IMR-90 (cell line): ENCODE measurements around the gene ARHGAP15. TPM values are rescaled to one million over a fixed set of nuclear protein-coding genes. Genes with fewer than 3 reads are reported as not detected.

ENCODE experiments used
- ATAC-seq: fragments of 200-7000 bp; cut with Tn5 transposase; 2 replicates; pipeline ENCODE4 v1.9.1; 2020; ENCODE audit warnings: low read depth, mild to moderate bottlenecking, moderate library complexity
- BruUV-seq: library from RNA; stranded (reverse); fragments of 400-500 nt; replicated peaks from 2 replicates; lab custom pipeline; 2021; lab: Mats Ljungman, UMichigan
- CTCF ChIA-PET: fragments of 300-600 bp; formaldehyde crosslinking; extraction: SDS; loops from one replicate; lab custom pipeline; 2021; ENCODE audit warnings: antibody characterized with exemption; lab: Yijun Ruan, JAX
- POLR2A ChIA-PET: fragments of 300-600 bp; sonication (Branson Sonifier 250); formaldehyde crosslinking; loops from one replicate; lab custom pipeline; 2022; ENCODE audit warnings: antibody characterized with exemption; ENCODE audit not compliant: unreplicated experiment; lab: Charles Lee
- DNase-seq: peaks from one replicate; pipeline ENCODE4 v3.0.0; 2013
- H2AFZ ChIP-seq: replicated peaks from 2 replicates; pipeline ENCODE3; 2013; ENCODE audit warnings: low read length, mild to moderate bottlenecking; ENCODE audit not compliant: poor library complexity
- H2AK5ac ChIP-seq: 2 replicates; pipeline ENCODE4 v1.6.1; 2013; ENCODE audit warnings: low read depth, low read length, inconsistent platforms
- H2AK9ac ChIP-seq: replicated peaks from 2 replicates; pipeline ENCODE3; 2013; ENCODE audit warnings: mild to moderate bottlenecking, low read depth, low read length, moderate library complexity; ENCODE audit not compliant: poor library complexity
- H2BK120ac ChIP-seq: 2 replicates; pipeline ENCODE4 v1.6.1; 2013; ENCODE audit warnings: low read depth, low read length, inconsistent platforms
- H2BK15ac ChIP-seq: 3 replicates; pipeline ENCODE4 v1.6.1; 2013; ENCODE audit warnings: low read depth, low read length, inconsistent platforms
- H2BK20ac ChIP-seq: 2 replicates; pipeline ENCODE4 v1.6.1; 2013; ENCODE audit warnings: low read depth, mild to moderate bottlenecking, inconsistent platforms, low read length, moderate library complexity
- H2BK5ac ChIP-seq: 2 replicates; pipeline ENCODE4 v1.6.1; 2013; ENCODE audit warnings: mild to moderate bottlenecking, low read depth, low read length, inconsistent platforms; ENCODE audit not compliant: poor library complexity, severe bottlenecking
- H3K14ac ChIP-seq: replicated peaks from 2 replicates; pipeline ENCODE4 v1.6.1; 2013; ENCODE audit warnings: low read depth, low read length, inconsistent platforms
- H3K18ac ChIP-seq: 2 replicates; pipeline ENCODE4 v1.6.1; 2013; ENCODE audit warnings: low read depth, low read length, control low read depth
- H3K23ac ChIP-seq: 2 replicates; pipeline ENCODE4 v1.6.1; 2013; ENCODE audit warnings: low read depth, low read length, inconsistent platforms
- H3K27ac ChIP-seq: 2 replicates; pipeline ENCODE4 v1.5.1; 2013; ENCODE audit warnings: mild to moderate bottlenecking, control low read depth, low read length; ENCODE audit not compliant: insufficient read depth
- H3K27me3 ChIP-seq: 2 replicates; pipeline ENCODE4 v1.6.1; 2013; ENCODE audit warnings: low read length; ENCODE audit not compliant: control insufficient read depth, insufficient read depth
- H3K36me3 ChIP-seq: 2 replicates; pipeline ENCODE4 v1.6.1; 2013; ENCODE audit warnings: low read length, mixed read lengths; ENCODE audit not compliant: control insufficient read depth, insufficient read depth
- H3K4ac ChIP-seq: 2 replicates; pipeline ENCODE4 v1.6.1; 2013; ENCODE audit warnings: low read depth, low read length, inconsistent platforms
- H3K4me1 ChIP-seq: 2 replicates; pipeline ENCODE4 v1.6.1; 2013; ENCODE audit warnings: low read length, mixed read lengths; ENCODE audit not compliant: control insufficient read depth, insufficient read depth
- H3K4me2 ChIP-seq: 2 replicates; pipeline ENCODE4 v1.6.1; 2013; ENCODE audit warnings: low read depth, mild to moderate bottlenecking, control low read depth, low read length, moderate library complexity
- H3K4me3 ChIP-seq: 2 replicates; pipeline ENCODE4 v1.5.1; 2013; ENCODE audit warnings: low read depth, mild to moderate bottlenecking, control low read depth, low read length, moderate library complexity; ENCODE audit not compliant: insufficient read depth
- H3K56ac ChIP-seq: 2 replicates; pipeline ENCODE4 v1.6.1; 2013; ENCODE audit warnings: low read length, inconsistent platforms; ENCODE audit not compliant: insufficient read depth; ENCODE audit errors: extremely low read depth
- H3K79me1 ChIP-seq, 2 experiments: 2 replicates each; pipeline ENCODE4 v1.6.1; 2013; ENCODE audit warnings: low read length in 2 of 2, inconsistent platforms in 1 of 2, low read depth in 1 of 2
- H3K9ac ChIP-seq: 2 replicates; pipeline ENCODE4 v1.6.1; 2013; ENCODE audit warnings: low read depth, low read length, control low read depth
- H3K9me1 ChIP-seq: 2 replicates; pipeline ENCODE4 v1.6.1; 2013; ENCODE audit warnings: low read length, inconsistent platforms; ENCODE audit not compliant: insufficient read depth
- H3K9me3 ChIP-seq: 2 replicates; pipeline ENCODE4 v1.6.1; 2013; ENCODE audit warnings: low read length; ENCODE audit not compliant: control insufficient read depth, insufficient read depth
- H4K20me1 ChIP-seq: 2 replicates; pipeline ENCODE4 v1.6.1; 2013; ENCODE audit warnings: low read length, inconsistent platforms; ENCODE audit not compliant: insufficient read depth
- H4K5ac ChIP-seq: 2 replicates; pipeline ENCODE4 v1.6.1; 2013; ENCODE audit warnings: mild to moderate bottlenecking, low read depth, low read length, control low read depth
- H4K8ac ChIP-seq, 2 experiments: 2 replicates each; pipeline ENCODE4 v1.6.1; 2013; ENCODE audit warnings: low read depth in 2 of 2, low read length in 2 of 2, control low read depth in 1 of 2, inconsistent platforms in 1 of 2
- H4K91ac ChIP-seq: 2 replicates; pipeline ENCODE4 v1.6.1; 2013; ENCODE audit warnings: low read depth, low read length, inconsistent platforms; ENCODE audit not compliant: insufficient read depth
- BHLHE40 ChIP-seq: fragments of 150-350 bp; IDR thresholded peaks from 2 replicates; pipeline ENCODE4 v1.6.1; 2016; ENCODE audit warnings: mild to moderate bottlenecking, low read depth, low read length
- CEBPB ChIP-seq: IDR thresholded peaks from 2 replicates; pipeline ENCODE4 v1.6.1; 2012; ENCODE audit warnings: low read depth, low read length, improper control_type of control experiment
- CHD1 ChIP-seq: IDR thresholded peaks from 2 replicates; pipeline ENCODE4 v1.6.1; 2012; ENCODE audit warnings: low read depth, low read length, improper control_type of control experiment
- FOS ChIP-seq: fragments of 150-350 bp; IDR thresholded peaks from 2 replicates; pipeline ENCODE4 v1.6.1; 2016; ENCODE audit warnings: low read depth, low read length
- MAFK ChIP-seq: IDR thresholded peaks from 2 replicates; pipeline ENCODE4 v1.6.1; 2012; ENCODE audit warnings: low read depth, low read length, improper control_type of control experiment
- MAZ ChIP-seq: IDR thresholded peaks from 2 replicates; pipeline ENCODE4 v1.6.1; 2012; ENCODE audit warnings: low read depth, mild to moderate bottlenecking, low read length, improper control_type of control experiment, moderate library complexity, borderline replicate concordance
- MXI1 ChIP-seq: IDR thresholded peaks from 2 replicates; pipeline ENCODE4 v1.6.1; 2012; ENCODE audit warnings: low read depth, mild to moderate bottlenecking, low read length, moderate library complexity, borderline replicate concordance
- NFE2L2 ChIP-seq: fragments of 150-350 bp; IDR thresholded peaks from 2 replicates; pipeline ENCODE4 v1.6.1; 2016; ENCODE audit warnings: low read depth, mild to moderate bottlenecking, low read length
- RAD21 ChIP-seq: IDR thresholded peaks from 2 replicates; pipeline ENCODE4 v1.6.1; 2012; ENCODE audit warnings: low read length, improper control_type of control experiment
- RFX5 ChIP-seq: IDR thresholded peaks from 2 replicates; pipeline ENCODE4 v1.8.0; 2012; ENCODE audit warnings: low read depth, mild to moderate bottlenecking, low read length, moderate library complexity
- USF2 ChIP-seq: fragments of 150-350 bp; IDR thresholded peaks from 2 replicates; pipeline ENCODE4 v1.6.1; 2017; ENCODE audit warnings: mild to moderate bottlenecking, antibody characterized with exemption, low read length, low read depth
- WGBS, 2 experiments: methylation state at CpG; one replicate each; pipeline versions ENCODE4 v1.1.5 to v1.1.7; 2013; ENCODE audit warnings: missing lambda C conversion rate in 2 of 2; ENCODE audit not compliant: insufficient read length in 1 of 2; ENCODE audit errors: extremely low coverage in 2 of 2; 5-methylcytosine and 5-hydroxymethylcytosine counted together
- dilution Hi-C: fragments of 300-500 bp; cut with HindIII; formaldehyde crosslinking; loops from one replicate; pipeline ENCODE4 v1.14.3; 2018; ENCODE audit warnings: low sequenced_read_pairs; ENCODE audit not compliant: unreplicated experiment
- in situ Hi-C: fragments of 300-500 bp; cut with MboI; formaldehyde crosslinking; loops from 3 replicates; pipeline ENCODE4 v1.14.3; 2019; ENCODE audit warnings: low sequenced_read_pairs, inconsistent platforms, mixed read lengths
- intact Hi-C: fragments of 100-400 bp; cut with micrococcal nuclease; formaldehyde crosslinking; loops from 2 replicates; pipeline ENCODE4 v1.10.0; 2022
- polyA plus RNA-seq, 3 experiments: library from polyadenylated mRNA; depleted of rRNA; stranded (reverse); fragments of >200 nt; gene quantifications; 2 replicates each; pipeline ENCODE4 v1.2.3, GENCODE V29; 2012; ENCODE audit warnings: low replicate concordance in 1 of 3
- total RNA-seq: library from RNA; depleted of rRNA; stranded (reverse); fragments of >200 nt; gene quantifications from 2 replicates; pipeline ENCODE4 v1.2.3, GENCODE V29; 2012
- TF ChIP-seq, protein P1 (sequence below): fragments of 150-350 bp; IDR thresholded peaks from 2 replicates; pipeline ENCODE4 v1.6.1; 2016; ENCODE audit warnings: low read depth, mild to moderate bottlenecking, low read length, moderate library complexity, borderline replicate concordance

Gene ARHGAP15
- total and polyA plus RNA-seq, 2 of the 4 experiments (the other 2 are of a cell fraction) = not detected

GRCh38 chr2:143252138-143252907 is 123.1 kb downstream of the ARHGAP15 start:
- Histone ChIP-seq H3K9me1 (no peaks in the 10 kb centered on the region), H3K36me3 (no peaks in the 10 kb centered on the region), H3K27ac (no peak overlapping the region), H3K79me1 (no peaks in the 10 kb centered on the region), H3K14ac (no peak overlapping the region), H2AK5ac (no peak overlapping the region), H3K27me3 (peaks cover 3% of the 10 kb centered on the region; the same call in 1 of the 2 replicates), H4K8ac (no peak overlapping the region), H2AK9ac (no peak overlapping the region), H3K56ac (no peak overlapping the region), H3K4me3 (no peak overlapping the region), H3K9ac (no peak overlapping the region), H3K4me2 (no peak overlapping the region), H2BK15ac (no peak overlapping the region), H3K4me1 (no peaks in the 10 kb centered on the region), H2BK120ac (no peak overlapping the region), H4K20me1 (no peaks in the 10 kb centered on the region), H4K5ac (no peak overlapping the region), H3K23ac (no peak overlapping the region), H2BK20ac (no peak overlapping the region), H2BK5ac (no peak overlapping the region), H3K4ac (no peak overlapping the region), H2AFZ (no peak overlapping the region), H4K91ac (no peak overlapping the region), H3K18ac (no peak overlapping the region), H3K9me3 (no peaks in the 10 kb centered on the region)
- dilution Hi-C loops = no loop called here
- TF ChIP-seq, protein P1, sequence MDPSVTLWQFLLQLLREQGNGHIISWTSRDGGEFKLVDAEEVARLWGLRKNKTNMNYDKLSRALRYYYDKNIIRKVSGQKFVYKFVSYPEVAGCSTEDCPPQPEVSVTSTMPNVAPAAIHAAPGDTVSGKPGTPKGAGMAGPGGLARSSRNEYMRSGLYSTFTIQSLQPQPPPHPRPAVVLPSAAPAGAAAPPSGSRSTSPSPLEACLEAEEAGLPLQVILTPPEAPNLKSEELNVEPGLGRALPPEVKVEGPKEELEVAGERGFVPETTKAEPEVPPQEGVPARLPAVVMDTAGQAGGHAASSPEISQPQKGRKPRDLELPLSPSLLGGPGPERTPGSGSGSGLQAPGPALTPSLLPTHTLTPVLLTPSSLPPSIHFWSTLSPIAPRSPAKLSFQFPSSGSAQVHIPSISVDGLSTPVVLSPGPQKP = no peak
- TF ChIP-seq MXI1 = no peak
- TF ChIP-seq BHLHE40 = no peak
- no peak for TF ChIP-seq CEBPB
- TF ChIP-seq USF2 = no peak
- TF ChIP-seq RFX5 = no peak
- no peak for TF ChIP-seq NFE2L2
- no peak for TF ChIP-seq FOS
- no peak for TF ChIP-seq MAFK
- no peak for TF ChIP-seq RAD21
- no peak for TF ChIP-seq MAZ
- no peak for TF ChIP-seq CHD1
- ChIA-PET POLR2A (no interaction called here), CTCF (no interaction called here)
- WGBS, 2 experiments = no CpG with 5 or more reads among the region's 5 CpGs
- DNase-seq (no peak), ATAC-seq (no peak)
- in situ Hi-C loops = loop anchor here (10.0 kb wide), 1 partner anchor 218 kb away; no protein-coding TSS in a partner anchor
- BruUV-seq = no TSS peak
- intact Hi-C loops = no loop called here
